OCI-LY7 (cell line): Measurements from ENCODE around the gene ARHGEF11. TPM values are rescaled to one million over a fixed set of nuclear protein-coding genes. Genes with fewer than 3 reads are reported as not detected.

Source experiments
- BruUV-seq: library from RNA; stranded (reverse); fragments of 400-500 nt; replicated peaks from 2 replicates; lab custom pipeline; 2021; lab: Mats Ljungman, UMichigan
- CTCF ChIA-PET: fragments of 300-600 bp; sonication (Branson Sonifier 250); formaldehyde crosslinking; loops from one replicate; lab custom pipeline; 2022; ENCODE audit warnings: antibody characterized with exemption; ENCODE audit not compliant: unreplicated experiment; lab: Charles Lee
- POLR2A ChIA-PET: fragments of 300-600 bp; sonication (Branson Sonifier 250); formaldehyde crosslinking; loops from one replicate; lab custom pipeline; 2022; ENCODE audit warnings: antibody characterized with exemption; lab: Charles Lee
- DNase-seq: peaks from one replicate; pipeline ENCODE4 v3.0.0-alpha.2; 2015; ENCODE audit warnings: low spot score
- H2AFZ ChIP-seq: fragments of 200-600 bp; sonication (generic), shearing (Covaris generic); 2 replicates; pipeline ENCODE4 v1.6.1; 2014; ENCODE audit warnings: mild to moderate bottlenecking, antibody characterized with exemption, low read length, moderate library complexity
- H3K27ac ChIP-seq: fragments of 200-600 bp; sonication (generic); 2 replicates; pipeline ENCODE4 v1.5.1; 2014; ENCODE audit warnings: mixed run types, low read depth, mild to moderate bottlenecking, moderate library complexity, low read length, inconsistent platforms; ENCODE audit not compliant: poor library complexity, severe bottlenecking
- H3K36me3 ChIP-seq: fragments of 200-600 bp; sonication (generic); 2 replicates; pipeline ENCODE4 v1.6.1; 2014; ENCODE audit warnings: mild to moderate bottlenecking, antibody characterized with exemption, low read length, moderate library complexity, mixed read lengths; ENCODE audit not compliant: insufficient read depth
- H3K4me1 ChIP-seq: fragments of 200-600 bp; sonication (generic); 2 replicates; pipeline ENCODE4 v1.5.1; 2014; ENCODE audit warnings: mild to moderate bottlenecking, low read length; ENCODE audit not compliant: insufficient read depth, poor library complexity, severe bottlenecking
- H3K4me2 ChIP-seq: fragments of 200-600 bp; sonication (generic); 2 replicates; pipeline ENCODE4 v1.6.1; 2014; ENCODE audit warnings: mild to moderate bottlenecking, low read length
- H3K4me3 ChIP-seq: fragments of 200-600 bp; sonication (generic); 2 replicates; pipeline ENCODE4 v1.5.1; 2014; ENCODE audit warnings: mild to moderate bottlenecking, low read depth, low read length; ENCODE audit not compliant: poor library complexity, severe bottlenecking
- H3K79me2 ChIP-seq: fragments of 200-600 bp; sonication (generic); 2 replicates; pipeline ENCODE4 v1.6.1; 2016; ENCODE audit warnings: low read depth, mild to moderate bottlenecking, low read length, moderate library complexity, mixed read lengths; ENCODE audit not compliant: insufficient read depth
- H3K9me2 ChIP-seq: fragments of 200-600 bp; sonication (generic); 2 replicates; pipeline ENCODE4 v1.6.1; 2016; ENCODE audit warnings: mild to moderate bottlenecking, low read length, mixed read lengths; ENCODE audit not compliant: insufficient read depth
- H3K9me3 ChIP-seq: fragments of 200-600 bp; sonication (generic); 2 replicates; pipeline ENCODE4 v1.6.1; 2014; ENCODE audit warnings: mild to moderate bottlenecking, mixed run types, low read length, mixed read lengths
- H4K20me1 ChIP-seq: fragments of 200-600 bp; sonication (generic); 2 replicates; pipeline ENCODE4 v1.6.1; 2014; ENCODE audit warnings: mild to moderate bottlenecking, antibody characterized with exemption, low read length, moderate library complexity, mixed read lengths; ENCODE audit not compliant: insufficient read depth
- EZH2phosphoT487 ChIP-seq: fragments of 200-600 bp; sonication (generic); IDR thresholded peaks from 2 replicates; pipeline ENCODE4 v1.6.1; 2018; ENCODE audit warnings: low read depth, borderline replicate concordance, mild to moderate bottlenecking, mixed run types, antibody characterized with exemption, low read length, moderate library complexity, mixed read lengths
- intact Hi-C: fragments of 100-400 bp; cut with micrococcal nuclease; formaldehyde crosslinking; loops from one replicate; pipeline ENCODE4 v1.10.0; 2022; ENCODE audit not compliant: unreplicated experiment
- total RNA-seq, 2 experiments: library from RNA; depleted of rRNA in 1 of 2; stranded (reverse); fragments of >200 nt in 1 of 2; shearing (Covaris generic) in 1 of 2; gene quantifications; 2 replicates each; pipeline ENCODE4 v1.2.3, GENCODE V29; 2014 to 2022
- TF ChIP-seq, protein P1 (sequence below): fragments of 200-600 bp; sonication (generic); conservative IDR thresholded peaks from 2 replicates; pipeline ENCODE4 v1.5.1; 2014; ENCODE audit warnings: mild to moderate bottlenecking, antibody characterized with exemption, low read length, moderate library complexity, mixed read lengths

Gene ARHGEF11
- total RNA-seq, 2 experiments from 2014 or later: 1.5 to 3.4 TPM

GRCh38 chr1:156959414-156959813 is 86.1 kb downstream of the ARHGEF11 start:
- H3K4me2 ChIP-seq: no peak overlapping the region
- no peak for TF ChIP-seq EZH2phosphoT487
- TF ChIP-seq, protein P1, sequence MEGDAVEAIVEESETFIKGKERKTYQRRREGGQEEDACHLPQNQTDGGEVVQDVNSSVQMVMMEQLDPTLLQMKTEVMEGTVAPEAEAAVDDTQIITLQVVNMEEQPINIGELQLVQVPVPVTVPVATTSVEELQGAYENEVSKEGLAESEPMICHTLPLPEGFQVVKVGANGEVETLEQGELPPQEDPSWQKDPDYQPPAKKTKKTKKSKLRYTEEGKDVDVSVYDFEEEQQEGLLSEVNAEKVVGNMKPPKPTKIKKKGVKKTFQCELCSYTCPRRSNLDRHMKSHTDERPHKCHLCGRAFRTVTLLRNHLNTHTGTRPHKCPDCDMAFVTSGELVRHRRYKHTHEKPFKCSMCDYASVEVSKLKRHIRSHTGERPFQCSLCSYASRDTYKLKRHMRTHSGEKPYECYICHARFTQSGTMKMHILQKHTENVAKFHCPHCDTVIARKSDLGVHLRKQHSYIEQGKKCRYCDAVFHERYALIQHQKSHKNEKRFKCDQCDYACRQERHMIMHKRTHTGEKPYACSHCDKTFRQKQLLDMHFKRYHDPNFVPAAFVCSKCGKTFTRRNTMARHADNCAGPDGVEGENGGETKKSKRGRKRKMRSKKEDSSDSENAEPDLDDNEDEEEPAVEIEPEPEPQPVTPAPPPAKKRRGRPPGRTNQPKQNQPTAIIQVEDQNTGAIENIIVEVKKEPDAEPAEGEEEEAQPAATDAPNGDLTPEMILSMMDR: no peak

GRCh38 chr1:156958247-156958714 is 87.3 kb downstream of the ARHGEF11 start:
- Histone ChIP-seq H2AFZ (no peak overlapping the region), H3K9me2 (no peaks in the 10 kb centered on the region), H3K4me3 (no peak overlapping the region), H3K27ac (no peak overlapping the region), H3K9me3 (no peaks in the 10 kb centered on the region), H3K36me3 (no peaks in the 10 kb centered on the region), H3K4me1 (peaks cover 4% of the 10 kb centered on the region), H3K79me2 (no peaks in the 10 kb centered on the region), H4K20me1 (no peaks in the 10 kb centered on the region), H3K4me2 (no peak overlapping the region)
- BruUV-seq: no TSS peak
- TF ChIP-seq, protein P1: no peak
- TF ChIP-seq EZH2phosphoT487: no peak
- intact Hi-C loops: no loop called here
- DNase-seq: no peak
- POLR2A ChIA-PET: no interaction called here
- CTCF ChIA-PET: no interaction called here

More at GRCh38 chr1:156959414-156959813, 86.1 kb downstream of the ARHGEF11 start:
- Histone ChIP-seq H3K27ac (no peak overlapping the region), H3K79me2 (no peaks in the 10 kb centered on the region), H3K9me2 (no peaks in the 10 kb centered on the region), H4K20me1 (no peaks in the 10 kb centered on the region), H2AFZ (no peak overlapping the region), H3K4me3 (no peak overlapping the region), H3K36me3 (no peaks in the 10 kb centered on the region), H3K4me1 (peaks cover 12% of the 10 kb centered on the region), H3K9me3 (no peaks in the 10 kb centered on the region)
- BruUV-seq: no TSS peak
- ChIA-PET POLR2A (interaction anchor here (1.1 kb wide), 1 partner anchor 50 kb away, joined by 3 read pairs; no protein-coding TSS in a partner anchor), CTCF (no interaction called here)
- no peak for DNase-seq
- intact Hi-C loops: no loop called here

DNA sequence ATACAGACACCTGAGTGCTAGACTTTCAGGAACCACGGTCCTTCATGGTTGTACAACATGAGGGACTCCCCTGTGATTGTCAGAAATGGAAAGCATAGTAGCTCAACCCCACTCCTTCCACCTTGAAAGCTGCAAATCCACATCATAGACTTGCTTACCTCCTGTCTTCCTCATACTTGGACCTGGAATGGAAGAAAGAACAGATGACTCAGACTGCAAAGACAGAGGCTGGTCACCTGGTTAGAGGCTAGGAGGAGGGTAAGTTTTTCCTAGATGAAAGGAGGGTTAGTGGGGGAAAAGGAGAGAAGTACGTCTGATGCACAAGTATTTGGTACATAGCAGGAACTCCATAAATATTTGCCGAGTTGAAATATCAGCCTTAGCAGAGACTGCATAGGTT is 87.9 kb downstream of the ARHGEF11 start:
- H3K36me3 ChIP-seq: no peaks in the 10 kb centered on the region
- BruUV-seq: no TSS peak
- CTCF ChIA-PET: no interaction called here

More for the DNA sequence above, 87.9 kb downstream of the ARHGEF11 start:
- intact Hi-C loops: no loop called here
- Histone ChIP-seq H3K4me1 (no peaks in the 10 kb centered on the region), H3K9me3 (no peaks in the 10 kb centered on the region), H2AFZ (no peak overlapping the region), H3K27ac (no peak overlapping the region), H3K79me2 (no peaks in the 10 kb centered on the region), H3K4me3 (no peak overlapping the region), H3K4me2 (no peak overlapping the region), H3K9me2 (no peaks in the 10 kb centered on the region), H4K20me1 (no peaks in the 10 kb centered on the region)
- TF ChIP-seq EZH2phosphoT487: no peak
- TF ChIP-seq, protein P1: no peak
- no peak for DNase-seq
- POLR2A ChIA-PET: interaction anchor here (0.6 kb wide), 1 partner anchor 34 kb away, joined by 3 read pairs; no protein-coding TSS in a partner anchor
